IMR-90 (cell line): ENCODE results near the gene NMS. TPM values are rescaled to one million over a fixed set of nuclear protein-coding genes. Genes with fewer than 3 reads are reported as not detected.

Experiments
- ATAC-seq: fragments of 200-7000 bp; cut with Tn5 transposase; 2 replicates; pipeline ENCODE4 v1.9.1; 2020; ENCODE audit warnings: low read depth, mild to moderate bottlenecking, moderate library complexity
- BruUV-seq: library from RNA; stranded (reverse); fragments of 400-500 nt; replicated peaks from 2 replicates; lab custom pipeline; 2021; lab: Mats Ljungman, UMichigan
- CTCF ChIA-PET: fragments of 300-600 bp; formaldehyde crosslinking; extraction: SDS; loops from one replicate; lab custom pipeline; 2021; ENCODE audit warnings: antibody characterized with exemption; lab: Yijun Ruan, JAX
- POLR2A ChIA-PET: fragments of 300-600 bp; sonication (Branson Sonifier 250); formaldehyde crosslinking; loops from one replicate; lab custom pipeline; 2022; ENCODE audit warnings: antibody characterized with exemption; ENCODE audit not compliant: unreplicated experiment; lab: Charles Lee
- DNase-seq: peaks from one replicate; pipeline ENCODE4 v3.0.0; 2013
- H2AFZ ChIP-seq: replicated peaks from 2 replicates; pipeline ENCODE3; 2013; ENCODE audit warnings: low read length, mild to moderate bottlenecking; ENCODE audit not compliant: poor library complexity
- H2AK5ac ChIP-seq: 2 replicates; pipeline ENCODE4 v1.6.1; 2013; ENCODE audit warnings: low read depth, low read length, inconsistent platforms
- H2AK9ac ChIP-seq: replicated peaks from 2 replicates; pipeline ENCODE3; 2013; ENCODE audit warnings: mild to moderate bottlenecking, low read depth, low read length, moderate library complexity; ENCODE audit not compliant: poor library complexity
- H2BK120ac ChIP-seq: 2 replicates; pipeline ENCODE4 v1.6.1; 2013; ENCODE audit warnings: low read depth, low read length, inconsistent platforms
- H2BK15ac ChIP-seq: 3 replicates; pipeline ENCODE4 v1.6.1; 2013; ENCODE audit warnings: low read depth, low read length, inconsistent platforms
- H2BK20ac ChIP-seq: 2 replicates; pipeline ENCODE4 v1.6.1; 2013; ENCODE audit warnings: low read depth, mild to moderate bottlenecking, inconsistent platforms, low read length, moderate library complexity
- H2BK5ac ChIP-seq: 2 replicates; pipeline ENCODE4 v1.6.1; 2013; ENCODE audit warnings: mild to moderate bottlenecking, low read depth, low read length, inconsistent platforms; ENCODE audit not compliant: poor library complexity, severe bottlenecking
- H3K14ac ChIP-seq: replicated peaks from 2 replicates; pipeline ENCODE4 v1.6.1; 2013; ENCODE audit warnings: low read depth, low read length, inconsistent platforms
- H3K18ac ChIP-seq: 2 replicates; pipeline ENCODE4 v1.6.1; 2013; ENCODE audit warnings: low read depth, low read length, control low read depth
- H3K23ac ChIP-seq: 2 replicates; pipeline ENCODE4 v1.6.1; 2013; ENCODE audit warnings: low read depth, low read length, inconsistent platforms
- H3K27ac ChIP-seq: 2 replicates; pipeline ENCODE4 v1.5.1; 2013; ENCODE audit warnings: mild to moderate bottlenecking, control low read depth, low read length; ENCODE audit not compliant: insufficient read depth
- H3K27me3 ChIP-seq: 2 replicates; pipeline ENCODE4 v1.6.1; 2013; ENCODE audit warnings: low read length; ENCODE audit not compliant: control insufficient read depth, insufficient read depth
- H3K36me3 ChIP-seq: 2 replicates; pipeline ENCODE4 v1.6.1; 2013; ENCODE audit warnings: low read length, mixed read lengths; ENCODE audit not compliant: control insufficient read depth, insufficient read depth
- H3K4ac ChIP-seq: 2 replicates; pipeline ENCODE4 v1.6.1; 2013; ENCODE audit warnings: low read depth, low read length, inconsistent platforms
- H3K4me1 ChIP-seq: 2 replicates; pipeline ENCODE4 v1.6.1; 2013; ENCODE audit warnings: low read length, mixed read lengths; ENCODE audit not compliant: control insufficient read depth, insufficient read depth
- H3K4me2 ChIP-seq: 2 replicates; pipeline ENCODE4 v1.6.1; 2013; ENCODE audit warnings: low read depth, mild to moderate bottlenecking, control low read depth, low read length, moderate library complexity
- H3K4me3 ChIP-seq: 2 replicates; pipeline ENCODE4 v1.5.1; 2013; ENCODE audit warnings: low read depth, mild to moderate bottlenecking, control low read depth, low read length, moderate library complexity; ENCODE audit not compliant: insufficient read depth
- H3K56ac ChIP-seq: 2 replicates; pipeline ENCODE4 v1.6.1; 2013; ENCODE audit warnings: low read length, inconsistent platforms; ENCODE audit not compliant: insufficient read depth; ENCODE audit errors: extremely low read depth
- H3K79me1 ChIP-seq, 2 experiments: 2 replicates each; pipeline ENCODE4 v1.6.1; 2013; ENCODE audit warnings: low read length in 2 of 2, inconsistent platforms in 1 of 2, low read depth in 1 of 2
- H3K9ac ChIP-seq: 2 replicates; pipeline ENCODE4 v1.6.1; 2013; ENCODE audit warnings: low read depth, low read length, control low read depth
- H3K9me1 ChIP-seq: 2 replicates; pipeline ENCODE4 v1.6.1; 2013; ENCODE audit warnings: low read length, inconsistent platforms; ENCODE audit not compliant: insufficient read depth
- H3K9me3 ChIP-seq: 2 replicates; pipeline ENCODE4 v1.6.1; 2013; ENCODE audit warnings: low read length; ENCODE audit not compliant: control insufficient read depth, insufficient read depth
- H4K20me1 ChIP-seq: 2 replicates; pipeline ENCODE4 v1.6.1; 2013; ENCODE audit warnings: low read length, inconsistent platforms; ENCODE audit not compliant: insufficient read depth
- H4K5ac ChIP-seq: 2 replicates; pipeline ENCODE4 v1.6.1; 2013; ENCODE audit warnings: mild to moderate bottlenecking, low read depth, low read length, control low read depth
- H4K8ac ChIP-seq, 2 experiments: 2 replicates each; pipeline ENCODE4 v1.6.1; 2013; ENCODE audit warnings: low read depth in 2 of 2, low read length in 2 of 2, control low read depth in 1 of 2, inconsistent platforms in 1 of 2
- H4K91ac ChIP-seq: 2 replicates; pipeline ENCODE4 v1.6.1; 2013; ENCODE audit warnings: low read depth, low read length, inconsistent platforms; ENCODE audit not compliant: insufficient read depth
- FOS ChIP-seq: fragments of 150-350 bp; IDR thresholded peaks from 2 replicates; pipeline ENCODE4 v1.6.1; 2016; ENCODE audit warnings: low read depth, low read length
- MAZ ChIP-seq: IDR thresholded peaks from 2 replicates; pipeline ENCODE4 v1.6.1; 2012; ENCODE audit warnings: low read depth, mild to moderate bottlenecking, low read length, improper control_type of control experiment, moderate library complexity, borderline replicate concordance
- MXI1 ChIP-seq: IDR thresholded peaks from 2 replicates; pipeline ENCODE4 v1.6.1; 2012; ENCODE audit warnings: low read depth, mild to moderate bottlenecking, low read length, moderate library complexity, borderline replicate concordance
- NFE2L2 ChIP-seq: fragments of 150-350 bp; IDR thresholded peaks from 2 replicates; pipeline ENCODE4 v1.6.1; 2016; ENCODE audit warnings: low read depth, mild to moderate bottlenecking, low read length
- RCOR1 ChIP-seq: IDR thresholded peaks from 2 replicates; pipeline ENCODE4 v1.6.1; 2012; ENCODE audit warnings: mild to moderate bottlenecking, low read length, improper control_type of control experiment; ENCODE audit not compliant: insufficient replicate concordance
- RFX5 ChIP-seq: IDR thresholded peaks from 2 replicates; pipeline ENCODE4 v1.8.0; 2012; ENCODE audit warnings: low read depth, mild to moderate bottlenecking, low read length, moderate library complexity
- dilution Hi-C: fragments of 300-500 bp; cut with HindIII; formaldehyde crosslinking; loops from one replicate; pipeline ENCODE4 v1.14.3; 2018; ENCODE audit warnings: low sequenced_read_pairs; ENCODE audit not compliant: unreplicated experiment
- in situ Hi-C: fragments of 300-500 bp; cut with MboI; formaldehyde crosslinking; loops from 3 replicates; pipeline ENCODE4 v1.14.3; 2019; ENCODE audit warnings: low sequenced_read_pairs, inconsistent platforms, mixed read lengths
- intact Hi-C: fragments of 100-400 bp; cut with micrococcal nuclease; formaldehyde crosslinking; loops from 2 replicates; pipeline ENCODE4 v1.10.0; 2022
- polyA plus RNA-seq, 3 experiments: library from polyadenylated mRNA; depleted of rRNA; stranded (reverse); fragments of >200 nt; gene quantifications; 2 replicates each; pipeline ENCODE4 v1.2.3, GENCODE V29; 2012; ENCODE audit warnings: low replicate concordance in 1 of 3
- total RNA-seq: library from RNA; depleted of rRNA; stranded (reverse); fragments of >200 nt; gene quantifications from 2 replicates; pipeline ENCODE4 v1.2.3, GENCODE V29; 2012
- TF ChIP-seq, protein P1 (sequence below): conservative IDR thresholded peaks from 2 replicates; pipeline ENCODE4 v1.5.1; 2012; ENCODE audit warnings: mild to moderate bottlenecking, low read depth, low read length, improper control_type of control experiment

The NMS gene
- total and polyA plus RNA-seq, 2 of the 4 experiments (the other 2 are of a cell fraction): not detected

DNA sequence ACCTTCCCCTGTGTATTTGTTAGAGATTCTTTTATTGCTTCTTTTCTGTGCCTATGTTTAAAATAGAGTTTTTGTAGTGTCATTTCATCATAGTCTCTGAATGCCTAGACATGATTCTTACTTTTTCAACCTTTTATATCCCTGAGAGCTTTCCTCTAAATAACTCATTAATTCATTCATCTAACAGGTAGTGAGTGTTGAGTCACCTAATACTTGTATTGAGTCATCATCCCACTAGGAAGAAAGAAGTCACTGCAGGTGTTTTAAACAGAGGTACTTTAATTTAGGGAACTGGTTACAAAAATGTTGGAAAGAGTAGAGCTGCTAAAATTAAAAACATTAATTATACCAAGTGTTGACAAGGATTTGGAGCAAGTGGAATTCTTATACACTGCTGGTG is 18.5 kb upstream of the NMS start:
- H3K4me3 ChIP-seq: no peak overlapping the region
- H3K56ac ChIP-seq: no peak overlapping the region
- no peak overlapping the region for H4K91ac ChIP-seq
- H3K4me1 ChIP-seq: no peaks in the 10 kb centered on the region
- no peak for TF ChIP-seq MXI1
- no peak for TF ChIP-seq FOS
- no peak for TF ChIP-seq MAZ
- TF ChIP-seq, protein P1, sequence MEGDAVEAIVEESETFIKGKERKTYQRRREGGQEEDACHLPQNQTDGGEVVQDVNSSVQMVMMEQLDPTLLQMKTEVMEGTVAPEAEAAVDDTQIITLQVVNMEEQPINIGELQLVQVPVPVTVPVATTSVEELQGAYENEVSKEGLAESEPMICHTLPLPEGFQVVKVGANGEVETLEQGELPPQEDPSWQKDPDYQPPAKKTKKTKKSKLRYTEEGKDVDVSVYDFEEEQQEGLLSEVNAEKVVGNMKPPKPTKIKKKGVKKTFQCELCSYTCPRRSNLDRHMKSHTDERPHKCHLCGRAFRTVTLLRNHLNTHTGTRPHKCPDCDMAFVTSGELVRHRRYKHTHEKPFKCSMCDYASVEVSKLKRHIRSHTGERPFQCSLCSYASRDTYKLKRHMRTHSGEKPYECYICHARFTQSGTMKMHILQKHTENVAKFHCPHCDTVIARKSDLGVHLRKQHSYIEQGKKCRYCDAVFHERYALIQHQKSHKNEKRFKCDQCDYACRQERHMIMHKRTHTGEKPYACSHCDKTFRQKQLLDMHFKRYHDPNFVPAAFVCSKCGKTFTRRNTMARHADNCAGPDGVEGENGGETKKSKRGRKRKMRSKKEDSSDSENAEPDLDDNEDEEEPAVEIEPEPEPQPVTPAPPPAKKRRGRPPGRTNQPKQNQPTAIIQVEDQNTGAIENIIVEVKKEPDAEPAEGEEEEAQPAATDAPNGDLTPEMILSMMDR: no peak
- TF ChIP-seq RCOR1: no peak
- no peak for TF ChIP-seq NFE2L2
- TF ChIP-seq RFX5: no peak
- ChIA-PET POLR2A (no interaction called here), CTCF (no interaction called here)
- H3K79me1 ChIP-seq: no peaks in the 10 kb centered on the region
- no peaks in the 10 kb centered on the region for H3K9me3 ChIP-seq
- no peak overlapping the region for H4K8ac ChIP-seq
- H2BK20ac ChIP-seq: no peak overlapping the region
- peaks cover 8% of the 10 kb centered on the region for H3K27me3 ChIP-seq
- H3K27ac ChIP-seq: no peak overlapping the region
- DNase-seq (no peak), ATAC-seq (no peak)
- no peaks in the 10 kb centered on the region for H3K9me1 ChIP-seq
- H2AK9ac ChIP-seq: no peak overlapping the region
- no peak overlapping the region for H2BK120ac ChIP-seq
- dilution Hi-C loops (no loop called here), intact Hi-C loops (no loop called here), in situ Hi-C loops (no loop called here)
- H3K36me3 ChIP-seq: no peaks in the 10 kb centered on the region
- H2AK5ac ChIP-seq: no peak overlapping the region
- H3K4ac ChIP-seq: no peak overlapping the region
- no peak overlapping the region for H3K9ac ChIP-seq
- no TSS peak for BruUV-seq
- H4K20me1 ChIP-seq: no peaks in the 10 kb centered on the region
- H3K4me2 ChIP-seq: no peak overlapping the region
- no peak overlapping the region for H2AFZ ChIP-seq
- H2BK5ac ChIP-seq: no peak overlapping the region
- H4K5ac ChIP-seq: no peak overlapping the region
- no peak overlapping the region for H3K14ac ChIP-seq
- no peak overlapping the region for H3K23ac ChIP-seq
- no peak overlapping the region for H2BK15ac ChIP-seq
- no peak overlapping the region for H3K18ac ChIP-seq
